Activated effector memory CD4-positive, alpha-beta T cell treated with Interleukin-2 at 50 U/mL for 16 hours (primary cell): Measurements from ENCODE around the gene PUM1.

Experiments
- DNase-seq: peaks from one replicate; pipeline ENCODE4 v3.0.0-alpha.2; 2020

Gene PUM1

DNA sequence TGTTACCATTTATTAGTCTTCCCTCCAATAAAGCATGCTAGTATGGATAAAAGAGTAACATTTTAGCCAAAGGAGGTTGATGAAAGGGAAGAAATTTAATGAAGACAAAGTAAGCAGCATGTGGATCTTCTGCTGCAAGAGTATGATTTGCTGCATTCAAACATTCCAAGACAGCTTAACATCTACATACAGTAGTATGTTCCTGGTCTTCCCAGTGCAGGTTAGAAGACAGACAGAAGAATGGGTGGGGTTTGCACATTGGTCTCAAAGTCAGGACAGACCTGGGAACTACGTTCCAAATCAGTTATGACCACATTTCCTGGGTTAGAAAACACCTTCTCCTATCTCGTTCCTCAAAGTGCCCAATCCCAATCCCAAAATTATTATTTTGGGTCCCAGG, 43.3 kb downstream of the PUM1 start:
- DNase-seq: no peak

GRCh38 chr1:31020007-31020790, 45.3 kb downstream of the PUM1 start:
- no peak for DNase-seq

GRCh38 chr1:31019401-31019800, 46.1 kb downstream of the PUM1 start:
- no peak for DNase-seq

DNA sequence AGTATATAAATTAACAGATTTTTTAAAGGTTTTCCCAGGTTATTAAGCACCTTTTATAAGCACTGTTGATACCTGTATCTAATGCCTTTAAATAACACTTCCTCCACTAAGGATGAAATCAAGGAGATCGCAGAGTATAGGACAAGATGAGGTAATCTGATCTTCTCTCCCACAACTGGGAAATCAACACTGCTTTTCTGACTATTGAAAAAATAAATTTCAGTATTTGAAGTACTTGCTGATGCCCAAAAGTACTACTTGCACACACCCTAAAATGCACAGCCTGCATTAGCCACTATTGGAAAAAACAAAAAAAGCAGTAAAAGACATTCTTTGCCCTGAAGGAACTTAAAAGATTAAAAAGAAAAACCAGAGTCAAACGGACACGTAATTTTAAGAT, 48.6 kb downstream of the PUM1 start:
- no peak for DNase-seq

DNA sequence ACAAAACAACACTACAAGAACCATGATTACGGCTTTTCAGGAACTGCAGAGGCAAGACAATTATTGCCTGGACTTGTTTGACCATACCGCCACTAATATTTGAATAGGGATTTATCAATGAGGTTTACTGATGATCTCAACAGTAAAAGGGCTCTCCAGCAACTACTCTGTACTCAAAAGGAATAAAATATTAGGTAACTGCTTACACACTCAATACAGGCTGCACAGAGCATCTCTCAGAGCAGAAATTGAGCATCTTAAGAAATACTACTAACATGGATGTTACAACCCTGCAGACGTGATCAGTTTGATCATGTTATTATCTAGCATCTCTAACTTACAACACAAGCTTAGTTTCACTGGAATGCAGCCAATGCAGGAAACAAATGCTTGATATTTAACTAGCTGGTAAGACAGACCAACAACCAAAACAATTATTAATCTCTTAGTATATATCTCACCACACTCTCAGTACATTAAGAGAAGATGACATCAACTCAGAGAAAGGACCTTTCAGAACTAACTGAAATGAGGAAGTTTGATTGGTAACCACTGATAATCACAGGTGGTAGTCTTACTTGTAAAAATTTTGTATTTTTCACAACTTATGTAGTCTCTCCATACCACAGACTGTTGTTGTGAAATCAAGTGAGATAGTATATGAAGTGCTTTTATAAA, 52.2 kb downstream of the PUM1 start:
- DNase-seq: no peak

- no peak for DNase-seq
Observed at GRCh38 chr1:31012210-31012924, 53.1 kb downstream of the PUM1 start.

GRCh38 chr1:31011719-31012118, 53.8 kb downstream of the PUM1 start:
- no peak for DNase-seq

DNA sequence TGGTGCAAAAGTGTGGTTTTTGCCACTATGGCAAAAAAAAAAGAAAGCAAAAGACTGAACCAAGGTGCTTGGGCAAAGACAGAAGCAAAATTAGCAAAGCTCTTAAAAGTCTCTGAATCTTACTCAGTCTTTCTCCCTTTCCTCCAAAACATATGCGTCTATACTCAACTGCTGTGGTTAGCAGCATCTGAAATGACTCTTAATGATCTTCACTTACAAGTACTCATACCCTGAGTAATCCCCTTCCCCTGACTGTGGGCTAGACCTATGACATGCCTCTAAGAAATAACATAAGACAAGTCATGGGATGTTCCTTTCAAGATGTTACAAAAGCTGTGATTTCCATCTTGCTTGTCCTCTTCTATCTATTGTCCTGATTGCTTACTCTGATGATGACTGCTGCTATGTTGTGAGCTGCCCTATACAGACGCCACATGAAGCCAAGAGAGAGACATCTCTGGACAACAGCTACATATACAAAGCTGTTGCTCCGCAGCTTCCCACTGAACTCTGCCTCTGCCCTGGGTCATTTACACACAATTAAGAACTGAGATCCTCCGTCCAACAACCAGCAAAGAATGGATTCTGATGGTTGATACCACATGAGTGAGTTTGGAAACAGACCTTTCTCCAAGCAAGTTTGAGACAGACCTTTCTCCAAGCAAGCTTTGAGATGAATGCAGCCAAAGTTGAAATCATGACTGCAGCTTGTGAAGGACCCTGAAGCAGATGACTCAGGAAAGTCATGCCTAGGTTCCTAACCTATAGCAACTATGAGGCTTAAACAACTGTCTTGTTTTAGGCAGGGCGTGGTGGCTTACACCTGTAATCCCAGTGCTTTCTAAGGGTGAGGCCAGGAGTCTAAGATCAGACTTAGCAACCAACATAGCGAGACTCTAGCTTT, 55.2 kb downstream of the PUM1 start:
- DNase-seq: no peak

- no peak for DNase-seq
Observed at GRCh38 chr1:31007462-31007991, 58.0 kb downstream of the PUM1 start.

- no peak for DNase-seq
Observed at GRCh38 chr1:31006747-31007146, 58.8 kb downstream of the PUM1 start.

DNA sequence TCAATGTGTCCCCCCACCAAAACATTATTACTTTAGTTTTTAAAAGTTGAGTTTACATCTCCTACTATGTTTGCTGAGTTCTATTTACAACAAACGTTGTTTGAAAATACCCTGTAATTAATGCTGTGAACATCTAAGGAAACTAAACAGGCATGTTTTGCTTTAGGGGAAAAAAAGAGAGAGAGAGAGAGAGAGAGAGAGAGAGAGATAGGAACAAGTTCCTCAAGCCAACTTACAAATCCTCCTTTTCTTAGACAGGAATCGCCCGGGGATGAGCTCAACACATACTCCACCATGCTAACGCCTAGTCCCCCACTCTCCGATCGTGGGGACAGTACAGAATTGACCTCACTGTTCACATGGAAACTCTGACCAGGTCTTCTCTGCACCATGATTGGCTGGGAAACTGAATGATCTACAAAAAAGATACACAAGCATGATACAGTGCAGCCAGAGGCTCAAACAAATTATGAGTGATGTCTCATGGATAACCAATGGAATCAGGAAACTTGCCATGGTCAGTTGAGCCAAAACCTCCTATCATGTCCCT, 59.8 kb downstream of the PUM1 start:
- no peak for DNase-seq

DNA sequence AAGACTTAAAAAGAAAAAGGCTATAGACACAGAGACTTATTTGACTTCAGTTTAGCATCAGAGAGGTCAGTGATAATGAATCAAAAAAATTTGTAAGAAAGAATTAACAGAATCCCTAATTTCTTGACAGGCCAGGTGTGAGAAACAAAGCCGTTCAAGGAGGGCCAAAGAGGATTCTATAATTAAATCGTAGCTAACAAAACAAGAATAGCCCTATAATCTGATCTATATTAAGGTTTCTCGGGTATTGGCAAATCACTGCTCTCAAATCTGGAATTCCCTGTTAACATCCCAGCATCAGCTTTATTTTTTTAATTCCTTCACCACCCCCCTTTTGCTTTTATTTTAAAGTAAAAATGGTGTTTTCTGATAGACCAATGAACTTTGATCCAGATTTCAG, 60.3 kb downstream of the PUM1 start:
- DNase-seq: no peak

DNA sequence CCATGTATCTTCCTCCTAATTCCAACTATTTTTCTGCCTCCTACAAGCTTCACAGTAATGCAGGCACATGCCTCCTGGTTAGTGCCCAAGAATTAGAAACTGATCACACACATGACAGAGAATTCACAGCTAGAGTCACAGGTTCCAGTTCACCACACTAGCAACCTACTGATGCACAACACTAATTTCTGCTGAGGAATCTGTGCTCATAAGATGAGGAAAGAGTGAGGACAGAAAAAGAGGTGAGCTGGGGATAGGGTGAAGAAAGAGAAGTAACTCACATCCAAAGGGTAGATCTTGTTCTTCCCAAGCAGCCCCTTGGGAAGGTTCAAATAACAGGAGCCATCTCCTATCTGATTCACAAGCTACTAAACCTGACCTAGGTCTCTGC, 61.3 kb downstream of the PUM1 start:
- no peak for DNase-seq

GRCh38 chr1:31003613-31004230, 61.8 kb downstream of the PUM1 start:
- no peak for DNase-seq

DNA sequence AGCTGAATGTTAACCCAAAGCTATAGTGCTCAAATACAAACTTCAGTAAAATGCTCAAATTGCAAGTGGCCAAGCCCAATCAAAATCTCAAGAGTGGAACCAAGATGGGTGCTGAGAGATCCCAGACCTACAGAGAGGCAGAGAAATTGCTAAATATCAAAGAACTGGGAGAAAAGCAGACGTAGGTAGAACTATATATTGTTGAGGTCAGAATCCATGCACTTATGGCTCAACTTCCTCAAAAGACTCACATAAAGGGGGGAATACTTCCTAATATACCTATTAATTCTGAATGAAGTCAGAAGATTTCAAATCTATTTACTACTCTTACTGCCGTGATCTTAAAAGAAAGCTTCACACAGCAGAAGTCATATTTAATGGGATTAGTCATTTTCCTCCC, 65.2 kb downstream of the PUM1 start:
- no peak for DNase-seq

DNA sequence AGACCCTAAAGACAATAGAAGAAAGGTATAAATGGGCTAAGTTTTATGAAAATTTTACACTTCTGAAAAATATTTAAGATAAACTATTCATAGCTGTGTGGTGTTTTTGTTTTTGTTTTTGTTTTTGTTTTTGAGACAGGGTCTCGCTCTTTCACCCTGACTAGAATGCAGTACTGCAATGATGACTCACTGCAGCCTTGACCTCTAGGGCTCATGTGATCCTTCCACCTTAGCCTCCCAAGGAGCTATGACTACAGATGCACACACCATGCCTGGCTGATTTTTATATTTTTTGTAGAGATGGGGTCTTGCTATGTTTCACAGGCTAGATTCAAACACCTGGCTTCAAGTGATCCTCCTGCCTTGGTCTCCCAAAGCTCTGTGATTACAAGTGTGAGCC, 66.6 kb downstream of the PUM1 start:
- no peak for DNase-seq

- DNase-seq: no peak
Observed at GRCh38 chr1:30998171-30998570, 67.3 kb downstream of the PUM1 start.

DNA sequence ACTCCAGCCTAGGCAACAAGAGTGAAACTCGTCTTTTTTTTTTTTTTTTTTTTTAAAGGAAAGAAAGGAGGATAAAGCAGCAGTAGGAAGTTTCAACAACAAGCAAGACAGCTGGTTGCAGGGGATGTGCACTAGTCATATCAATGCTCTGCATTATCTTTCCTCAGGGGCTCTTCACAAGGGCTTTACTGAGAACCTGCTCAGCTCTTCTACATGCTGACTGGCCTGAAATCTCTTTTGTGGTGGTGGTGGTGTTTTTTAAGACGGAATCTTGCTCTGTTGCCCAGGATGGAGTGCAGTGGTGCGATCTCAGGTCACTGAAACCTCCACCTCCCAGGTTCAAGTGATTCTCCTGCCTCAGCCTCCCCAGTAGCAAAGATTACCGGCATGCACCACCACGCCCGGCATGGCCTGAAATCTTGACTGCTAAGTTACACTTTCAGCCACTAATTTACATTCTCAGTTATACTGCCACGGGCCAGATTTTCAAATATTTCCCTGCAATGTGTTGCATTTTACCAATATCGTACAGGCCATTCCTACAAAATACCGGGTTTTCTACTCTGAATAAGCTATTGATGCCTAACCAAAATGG, 68.0 kb downstream of the PUM1 start:
- DNase-seq: no peak

- no peak for DNase-seq
Observed at GRCh38 chr1:30995990-30996612, 69.4 kb downstream of the PUM1 start.

DNA sequence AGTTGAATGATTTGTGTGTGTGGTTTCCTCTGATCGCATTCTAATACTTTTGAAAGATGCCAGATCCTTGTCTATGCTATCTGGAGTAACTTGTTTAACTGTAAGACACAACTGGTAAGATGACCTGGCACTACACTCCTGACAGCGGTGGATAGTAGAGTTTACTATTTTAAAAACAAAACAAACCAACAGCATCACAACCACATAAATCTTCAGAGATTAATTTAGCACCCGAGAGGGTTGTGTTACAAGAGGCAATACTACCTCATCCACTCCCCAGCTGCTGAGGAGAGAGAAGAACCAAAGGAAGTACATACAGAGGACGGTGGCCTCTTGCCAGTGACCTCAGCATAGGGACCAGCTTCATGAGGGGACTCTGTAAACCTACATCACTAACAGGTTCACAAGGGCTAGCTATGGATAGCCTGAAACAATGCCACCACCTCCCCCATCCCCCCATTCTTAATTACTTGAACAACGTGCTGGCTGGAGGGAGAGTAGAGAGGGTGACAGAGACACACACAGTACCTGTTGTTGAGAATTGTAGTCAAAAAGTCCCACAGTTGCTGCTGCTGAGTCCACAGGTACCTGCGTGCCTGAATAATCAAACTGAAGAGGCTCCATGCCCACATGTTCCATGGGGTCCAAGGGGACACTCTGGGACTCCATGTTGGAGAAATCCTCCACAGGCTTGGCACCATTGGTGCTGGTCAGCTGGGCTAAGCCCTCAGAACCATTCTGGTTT, 73.5 kb downstream of the PUM1 start:
- DNase-seq: no peak
